SK-N-SH (cell line): ENCODE results near the gene PDE9A. TPM values are rescaled to one million over a fixed set of nuclear protein-coding genes. Genes with fewer than 3 reads are reported as not detected.

Experiments used
- CTCF ChIA-PET: fragments of 300-600, 350-600 bp; formaldehyde crosslinking; extraction: SDS; loops from one replicate; lab custom pipeline; 2021; lab: Yijun Ruan, JAX
- POLR2A ChIA-PET: fragments of 350-600 bp; sonication (Branson Sonifier 250); formaldehyde crosslinking; extraction: SDS; loops from one replicate; lab custom pipeline; 2020; ENCODE audit warnings: antibody characterized with exemption, inconsistent platforms; lab: Yijun Ruan, JAX
- DNase-seq: peaks from one replicate; pipeline ENCODE4 v3.0.0; 2012
- H2AFZ ChIP-seq: fragments of 200-600 bp; sonication (generic); 2 replicates; pipeline ENCODE4 v1.8.1; 2016; ENCODE audit warnings: antibody characterized with exemption, mild to moderate bottlenecking, low read depth
- H3F3A ChIP-seq: fragments of 200-600 bp; sonication (generic); replicated peaks from 2 replicates; pipeline ENCODE3; 2016; ENCODE audit warnings: antibody characterized with exemption, mild to moderate bottlenecking; ENCODE audit not compliant: insufficient read depth
- H3K27ac ChIP-seq, 2 experiments: fragments of 200-500 bp in 1 of 2; fragments of 200-600 bp in 1 of 2; sonication (Bioruptor generic) in 1 of 2; sonication (generic), shearing (Covaris generic) in 1 of 2; 2 replicates each; pipeline versions ENCODE4 v1.5.1 to v1.6.1; 2014 to 2016; ENCODE audit warnings: low read depth in 2 of 2, inconsistent platforms in 1 of 2, low read length in 1 of 2, mild to moderate bottlenecking in 1 of 2, mixed read lengths in 1 of 2
- H3K27me3 ChIP-seq: fragments of 200-600 bp; sonication (generic), shearing (Covaris generic); 2 replicates; pipeline ENCODE4 v1.6.1; 2016; ENCODE audit warnings: mixed run types; ENCODE audit not compliant: insufficient read depth
- H3K36me3 ChIP-seq, 2 experiments: fragments of 200-500 bp in 1 of 2; fragments of 200-600 bp in 1 of 2; sonication (Bioruptor generic) in 1 of 2; sonication (generic) in 1 of 2; replicated peaks in 1 of 2; 2 replicates each; pipeline versions ENCODE3 to v1.5.1; 2014 to 2016; ENCODE audit warnings: low read length in 1 of 2, mild to moderate bottlenecking in 1 of 2; ENCODE audit not compliant: insufficient read depth in 2 of 2, control insufficient read depth in 1 of 2
- H3K4me1 ChIP-seq, 2 experiments: fragments of 200-500 bp in 1 of 2; fragments of 200-600 bp in 1 of 2; sonication (Bioruptor generic) in 1 of 2; sonication (generic), shearing (Covaris generic) in 1 of 2; 2 replicates each; pipeline versions ENCODE4 v1.5.1 to v1.6.1; 2014 to 2016; ENCODE audit warnings: low read depth in 1 of 2, low read length in 1 of 2, mixed run types in 1 of 2; ENCODE audit not compliant: insufficient read depth in 2 of 2, control insufficient read depth in 1 of 2
- H3K4me2 ChIP-seq: fragments of 200-600 bp; sonication (generic), shearing (Covaris generic); 2 replicates; pipeline ENCODE4 v1.6.1; 2017; ENCODE audit warnings: mixed run types
- H3K4me3 ChIP-seq, 2 experiments: fragments of 200-500 bp in 1 of 2; fragments of 200-600 bp in 1 of 2; sonication (Bioruptor generic) in 1 of 2; sonication (generic), shearing (Covaris generic) in 1 of 2; 2 replicates each; pipeline versions ENCODE4 v1.5.1 to v1.8.1; 2014 to 2016; ENCODE audit warnings: low read depth in 2 of 2, inconsistent platforms in 1 of 2, low read length in 1 of 2, mild to moderate bottlenecking in 1 of 2, mixed read lengths in 1 of 2, moderate library complexity in 1 of 2
- H3K79me2 ChIP-seq: fragments of 200-600 bp; sonication (generic); 2 replicates; pipeline ENCODE4 v1.8.1; 2017; ENCODE audit warnings: mild to moderate bottlenecking; ENCODE audit not compliant: insufficient read depth
- H3K9ac ChIP-seq: fragments of 200-600 bp; sonication (generic); 2 replicates; pipeline ENCODE4 v1.6.1; 2017; ENCODE audit warnings: mixed run types
- H3K9me2 ChIP-seq: fragments of 200-600 bp; sonication (generic); 2 replicates; pipeline ENCODE4 v1.6.1; 2017; ENCODE audit warnings: mixed run types
- H3K9me3 ChIP-seq: fragments of 200-600 bp; sonication (generic); 2 replicates; pipeline ENCODE4 v1.6.1; 2017; ENCODE audit warnings: mixed run types, mild to moderate bottlenecking, moderate library complexity
- H4K20me1 ChIP-seq: fragments of 200-600 bp; sonication (generic); 2 replicates; pipeline ENCODE4 v1.6.1; 2017; ENCODE audit warnings: mild to moderate bottlenecking, mixed run types; ENCODE audit not compliant: insufficient read depth
- CHD2 ChIP-seq: fragments of 150-350 bp; IDR thresholded peaks from 2 replicates; pipeline ENCODE4 v1.6.1; 2018; ENCODE audit warnings: low read length; ENCODE audit not compliant: partially characterized antibody
- CTCF ChIP-seq: fragments of 200-600 bp; sonication (generic); IDR thresholded peaks from 2 replicates; pipeline ENCODE4 v1.6.1; 2017; ENCODE audit warnings: antibody characterized with exemption, mild to moderate bottlenecking, moderate library complexity
- EZH2phosphoT487 ChIP-seq: fragments of 200-600 bp; sonication (generic); IDR thresholded peaks from 2 replicates; pipeline ENCODE4 v1.6.1; 2017; ENCODE audit warnings: low read depth, mixed run types, mild to moderate bottlenecking, antibody characterized with exemption, moderate library complexity, borderline replicate concordance
- FOXJ3 ChIP-seq: sonication (generic); formaldehyde crosslinking; IDR thresholded peaks from 2 replicates; pipeline ENCODE4 v1.5.1; 2020; ENCODE audit warnings: mild to moderate bottlenecking, missing genetic modification reagents
- FOXM1 ChIP-seq: IDR thresholded peaks from 2 replicates; pipeline ENCODE4 v1.4.0; 2012; ENCODE audit warnings: low read depth, mild to moderate bottlenecking
- IRF3 ChIP-seq: fragments of 150-350 bp; IDR thresholded peaks from 2 replicates; pipeline ENCODE4 v1.6.1; 2016; ENCODE audit warnings: mild to moderate bottlenecking, low read depth, low read length
- MAX ChIP-seq: IDR thresholded peaks from 2 replicates; pipeline ENCODE4 v1.4.0; 2012; ENCODE audit warnings: low read depth
- NRF1 ChIP-seq: IDR thresholded peaks from 2 replicates; pipeline ENCODE4 v1.6.1; 2012; ENCODE audit warnings: low read depth, mild to moderate bottlenecking, low read length
- PBX3 ChIP-seq: IDR thresholded peaks from 2 replicates; pipeline ENCODE4; 2012
- POLR2AphosphoS5 ChIP-seq: IDR thresholded peaks from 2 replicates; pipeline ENCODE4 v1.6.1; 2012; ENCODE audit warnings: low read depth, low read length
- SIN3A ChIP-seq: IDR thresholded peaks from 2 replicates; pipeline ENCODE4 v1.6.1; 2012; ENCODE audit warnings: low read depth, mild to moderate bottlenecking, low read length, moderate library complexity, borderline replicate concordance
- TAF1 ChIP-seq: IDR thresholded peaks from 2 replicates; pipeline ENCODE4 v1.6.1; 2012; ENCODE audit warnings: low read depth, mild to moderate bottlenecking, low read length, moderate library complexity, borderline replicate concordance
- TCF12 ChIP-seq: IDR thresholded peaks from 2 replicates; pipeline ENCODE4 v1.4.0; 2012
- YY1 ChIP-seq: IDR thresholded peaks from 2 replicates; pipeline ENCODE4 v1.4.0; 2012; ENCODE audit warnings: low read depth, mild to moderate bottlenecking
- ZBTB33 ChIP-seq: IDR thresholded peaks from 2 replicates; pipeline ENCODE4 v1.4.0; 2012; ENCODE audit warnings: low read depth, borderline replicate concordance
- WGBS: methylation state at CpG from one replicate; pipeline ENCODE4 v1.1.6; 2017; ENCODE audit warnings: low lambda C conversion rate; 5-methylcytosine and 5-hydroxymethylcytosine counted together
- polyA plus RNA-seq, 3 experiments: library from polyadenylated mRNA; depleted of rRNA; stranded (reverse); fragments of >200 nt; gene quantifications; 2 replicates each; pipeline ENCODE4 v1.2.3, GENCODE V29; 2012

PDE9A gene
- polyA plus RNA-seq, 1 of the 3 experiments (the other 2 are of a cell fraction): 0.28 TPM

- no peaks in the 10 kb centered on the region for H3K79me2 ChIP-seq
- WGBS: 29% methylated on average over 3 of the region's 3 CpGs
- H3K4me3 ChIP-seq: no peak overlapping the region
- no peak overlapping the region for H2AFZ ChIP-seq
- TF ChIP-seq FOXJ3 (CRISPR knock-in tag) (no peak), ZBTB33 (no peak), IRF3 (no peak), YY1 (no peak), EZH2phosphoT487 (no peak), CTCF (no peak), CHD2 (no peak), MAX (no peak), SIN3A (no peak), FOXM1 (no peak), NRF1 (no peak), TCF12 (no peak), POLR2AphosphoS5 (no peak), PBX3 (no peak), TAF1 (no peak)
- no peak for DNase-seq
- POLR2A ChIA-PET: no interaction called here
- no peaks in the 10 kb centered on the region for H3F3A ChIP-seq
- no peak overlapping the region for H3K4me2 ChIP-seq
- H3K9ac ChIP-seq: no peak overlapping the region
- no peaks in the 10 kb centered on the region for H3K27me3 ChIP-seq
- H3K9me2 ChIP-seq: no peaks in the 10 kb centered on the region
- no peaks in the 10 kb centered on the region for H4K20me1 ChIP-seq
- no peaks in the 10 kb centered on the region for H3K9me3 ChIP-seq
- H3K4me1 ChIP-seq: peaks cover 0 to 6% of the 10 kb centered on the region in 2 experiments; a peak in 1 of 4 replicates
- H3K27ac ChIP-seq: no peak overlapping the region
- CTCF ChIA-PET: interaction anchor here (1.4 kb wide), 1 partner anchor 30 kb away, joined by 4 read pairs; no protein-coding TSS in a partner anchor
- H3K36me3 ChIP-seq: no peaks in the 10 kb centered on the region
Observed at GRCh38 chr21:42611852-42612251, 41.6 kb upstream of the PDE9A start.
